ENCODE measurements around the gene IL5RA. TPM values are rescaled to one million over a fixed set of nuclear protein-coding genes. Genes with fewer than 3 reads are reported as not detected.

Gene IL5RA
- total RNA-seq, 1 experiment from 2014 or later, result not detected

GRCh38 chr3:3157484-3157883, 47.3 kb upstream of the IL5RA start:
- H3K9ac ChIP-seq (ENCODE audit: low read length), result no peak overlapping the region
- TF ChIP-seq POLR2AphosphoS5 (IDR thresholded peaks at IDR 0.05; ENCODE audit: low read depth, low read length), result no peak
- no peak for TF ChIP-seq ZBTB33 (IDR thresholded peaks at IDR 0.05; ENCODE audit: extremely low read depth, insufficient replicate concordance, low read length)
- no peak for TF ChIP-seq EZH2 (IDR thresholded peaks at IDR 0.05)
- no peak for TF ChIP-seq CTCF (IDR thresholded peaks at IDR 0.05 in 2 of 3, conservative IDR thresholded peaks at IDR 0.05 in 1 of 3; ENCODE audit: borderline replicate concordance in 1 of 3, insufficient read depth in 1 of 3, low read depth in 2 of 3, low read length in 2 of 3)
- no peak for TF ChIP-seq YY1 (IDR thresholded peaks at IDR 0.05; ENCODE audit: extremely low read depth, insufficient replicate concordance, low read depth, low read length)
- no peak for TF ChIP-seq EZH2phosphoT487 (IDR thresholded peaks at IDR 0.05; ENCODE audit: borderline replicate concordance)
- TF ChIP-seq POLR2A (IDR thresholded peaks at IDR 0.05; ENCODE audit: borderline replicate concordance, extremely low read depth, insufficient read depth, insufficient read length), result no peak
- no peak for TF ChIP-seq FOSL1 (IDR thresholded peaks at IDR 0.05; ENCODE audit: low read depth)
- peaks cover 10 to 12% of the 10 kb centered on the region in 2 experiments; a peak in 3 of 4 replicates for H3K36me3 ChIP-seq (ENCODE audit: control insufficient read depth in 1 of 2, insufficient read depth in 2 of 2, low read length in 2 of 2)
- no peak overlapping the region for H2AFZ ChIP-seq (ENCODE audit: low read depth, low read length, poor library complexity, severe bottlenecking)
- no peak overlapping the region for H3K4me3 ChIP-seq (replicated peaks in 1 of 2; ENCODE audit: low read depth in 1 of 2, low read length in 2 of 2)
- no peaks in the 10 kb centered on the region for H3K9me2 ChIP-seq (ENCODE audit: insufficient read depth)
- H3K4me1 ChIP-seq (ENCODE audit: control insufficient read depth in 1 of 2, insufficient read depth in 2 of 2, low read length in 2 of 2), result no peaks in the 10 kb centered on the region
- no peaks in the 10 kb centered on the region for H4K20me1 ChIP-seq (ENCODE audit: insufficient read depth)
- no peak overlapping the region for H3K27ac ChIP-seq (ENCODE audit: low read depth, low read length)
- H3K4me2 ChIP-seq (ENCODE audit: low read length), result no peak overlapping the region
- ChIA-PET POLR2A (no interaction called here), RAD21 (ENCODE audit: low non-redundant PET in 1 of 2, low total read pairs in 2 of 2, uncharacterized antibody in 2 of 2, unreplicated experiment in 2 of 2) (no interaction called here), CTCF (no interaction called here)
- no peaks in the 10 kb centered on the region for H3K27me3 ChIP-seq (ENCODE audit: insufficient read depth, low read length)
- no peaks in the 10 kb centered on the region for H3K9me3 ChIP-seq (ENCODE audit: control insufficient read depth in 1 of 2, insufficient read depth in 1 of 2, low read depth in 1 of 2, low read length in 2 of 2)
- DNase-seq (ENCODE audit: low read depth, low spot score) (no peak), ATAC-seq (no peak)
- intact Hi-C loops (cut with micrococcal nuclease), result no loop called here
- no TSS peak for BruUV-seq (replicated peaks)
- no peaks in the 10 kb centered on the region for H3K79me2 ChIP-seq (ENCODE audit: insufficient read depth, low read length)
